Activated gamma-delta T cell treated with Interleukin-2 at 50 U/mL for 16 hours (primary cell): Measurements from ENCODE around the gene NAPSA.

Source experiments
- DNase-seq: peaks from one replicate; pipeline ENCODE4 v3.0.0-alpha.2; 2020

NAPSA gene

GRCh38 chr19:50313812-50314536 lies 51.5 kb downstream of the NAPSA start:
- DNase-seq = no peak

GRCh38 chr19:50312967-50313811 lies 52.2 kb downstream of the NAPSA start:
- DNase-seq = no peak

- no peak for DNase-seq
Observed at GRCh38 chr19:50311723-50312635, 53.5 kb downstream of the NAPSA start.

GRCh38 chr19:50310759-50311465 lies 54.5 kb downstream of the NAPSA start:
- DNase-seq = no peak

GRCh38 chr19:50309396-50310125 lies 55.9 kb downstream of the NAPSA start:
- DNase-seq = no peak

GRCh38 chr19:50308991-50309390 lies 56.4 kb downstream of the NAPSA start:
- no peak for DNase-seq
